ENCODE measurements around the gene PPP1R9B. TPM values are rescaled to one million over a fixed set of nuclear protein-coding genes. Genes with fewer than 3 reads are reported as not detected.

The PPP1R9B gene
- total RNA-seq, 4 donors from 2014 or later = 28.6 to 37.2 (median 31.9) TPM

- H3K36me3 ChIP-seq = no peaks in the 10 kb centered on the region
- H3K4me3 ChIP-seq (replicated peaks in 1 of 3) = no peak overlapping the region
- WGBS, 2 donors = 75 to 82% methylated on average over 7 of the region's 7 CpGs
- intact Hi-C loops (cut with DNase I) = no loop called here
- DNase-seq = no peak
- no peaks in the 10 kb centered on the region for H3K27me3 ChIP-seq
- no peak overlapping the region for H3K27ac ChIP-seq
- TF ChIP-seq CTCF (IDR thresholded peaks at IDR 0.05) (no peak), POLR2A (IDR thresholded peaks at IDR 0.05) (no peak)
- H3K9me3 ChIP-seq = no peaks in the 10 kb centered on the region
- H3K4me1 ChIP-seq = no peaks in the 10 kb centered on the region
Observed at GRCh38 chr17:50166518-50167181, 16.2 kb upstream of the PPP1R9B start.

GRCh38 chr17:50165867-50166517, 15.5 kb upstream of the PPP1R9B start, which contains the start of gene SGCA:
TSS of gene SGCA (plus strand) at chr17:50166005. CDS start at chr17:50166041, 36 bp downstream.
- WGBS, 2 donors = 58 to 71% methylated on average over 12 to 13 of the region's 15 CpGs
- Histone ChIP-seq H3K4me3 (replicated peaks in 1 of 3) (no peak within 1 kb of the TSS), H3K9me3 (no peaks in the 10 kb centered on the region), H3K27me3 (no peaks in the 10 kb centered on the region), H3K4me1 (peaks cover 0 to 3% of the 10 kb centered on the region in 2 donors), H3K36me3 (no peaks in the 10 kb centered on the region), H3K27ac (no peak within 1 kb of the TSS)
- TF ChIP-seq CTCF (IDR thresholded peaks at IDR 0.05) (no peak), POLR2A (IDR thresholded peaks at IDR 0.05) (no peak)
- intact Hi-C loops (cut with DNase I) = no loop called here
- DNase-seq = no peak

- Histone ChIP-seq H3K9me3 (no peaks in the 10 kb centered on the region), H3K27ac (no peak overlapping the region), H3K4me3 (replicated peaks in 1 of 3) (no peak overlapping the region), H3K4me1 (peaks cover 0 to 6% of the 10 kb centered on the region in 2 donors), H3K27me3 (no peaks in the 10 kb centered on the region), H3K36me3 (no peaks in the 10 kb centered on the region)
- TF ChIP-seq POLR2A (IDR thresholded peaks at IDR 0.05) = no peak
- no peak for TF ChIP-seq CTCF (IDR thresholded peaks at IDR 0.05)
- intact Hi-C loops (cut with DNase I) = no loop called here
- DNase-seq = no peak
- 78 to 92% methylated on average over 3 of the region's 3 CpGs for WGBS, 2 donors
Observed at GRCh38 chr17:50165466-50165865, 15.0 kb upstream of the PPP1R9B start.

- H3K27me3 ChIP-seq = no peaks in the 10 kb centered on the region
- H3K4me1 ChIP-seq = peaks cover 0 to 6% of the 10 kb centered on the region in 2 donors
- no peaks in the 10 kb centered on the region for H3K9me3 ChIP-seq
- DNase-seq = no peak
- intact Hi-C loops (cut with DNase I) = no loop called here
- no peak overlapping the region for H3K27ac ChIP-seq
- TF ChIP-seq POLR2A (IDR thresholded peaks at IDR 0.05) (no peak), CTCF (IDR thresholded peaks at IDR 0.05) (no peak)
- no peak overlapping the region for H3K4me3 ChIP-seq (replicated peaks in 1 of 3)
- 74 to 83% methylated on average over 4 to 8 of the region's 9 CpGs for WGBS, 2 donors
- H3K36me3 ChIP-seq = no peaks in the 10 kb centered on the region
Observed at GRCh38 chr17:50165066-50165465, 14.6 kb upstream of the PPP1R9B start.

- H3K4me1 ChIP-seq = peaks cover 0 to 6% of the 10 kb centered on the region in 2 donors
- no peak overlapping the region for H3K27ac ChIP-seq
Observed at GRCh38 chr17:50164697-50164988, 14.2 kb upstream of the PPP1R9B start.

More at GRCh38 chr17:50164697-50164988, 14.2 kb upstream of the PPP1R9B start:
- H3K36me3 ChIP-seq = no peaks in the 10 kb centered on the region
- no peaks in the 10 kb centered on the region for H3K27me3 ChIP-seq
- no peak overlapping the region for H3K4me3 ChIP-seq (replicated peaks in 1 of 3)
- no peaks in the 10 kb centered on the region for H3K9me3 ChIP-seq
- 100% methylated on average over 1 to 2 of the region's 2 CpGs for WGBS, 2 donors
- intact Hi-C loops (cut with DNase I) = loop anchor here (5.0 kb wide), 1 partner anchor 67 kb away; the partner anchor contains the start of gene PDK2
- DNase-seq = no peak
- no peak for TF ChIP-seq CTCF (IDR thresholded peaks at IDR 0.05)
- no peak for TF ChIP-seq POLR2A (IDR thresholded peaks at IDR 0.05)
